Upper lobe of left lung (tissue), 4 donors: Measurements from ENCODE around the gene KRTAP5-8.
"Not testable (repeated sequence)": the region's sequence is repeated elsewhere in the genome, so short reads cannot be mapped to it uniquely, and the experiment has no call there.

ENCODE experiments used
- POLR2A ChIP-seq, 4 donors: fragments of 450-650 bp; IDR thresholded peaks; one replicate each; pipeline ENCODE4 v1.5.1; 2016 to 2017; ENCODE audit warnings: antibody characterized with exemption in 4 of 4, mild to moderate bottlenecking in 2 of 4
- POLR2AphosphoS5 ChIP-seq, 2 donors: sonication (generic); formaldehyde crosslinking; IDR thresholded peaks; one replicate each; pipeline ENCODE4 v1.5.1; 2017; ENCODE audit warnings: antibody characterized with exemption in 2 of 2

DNA sequence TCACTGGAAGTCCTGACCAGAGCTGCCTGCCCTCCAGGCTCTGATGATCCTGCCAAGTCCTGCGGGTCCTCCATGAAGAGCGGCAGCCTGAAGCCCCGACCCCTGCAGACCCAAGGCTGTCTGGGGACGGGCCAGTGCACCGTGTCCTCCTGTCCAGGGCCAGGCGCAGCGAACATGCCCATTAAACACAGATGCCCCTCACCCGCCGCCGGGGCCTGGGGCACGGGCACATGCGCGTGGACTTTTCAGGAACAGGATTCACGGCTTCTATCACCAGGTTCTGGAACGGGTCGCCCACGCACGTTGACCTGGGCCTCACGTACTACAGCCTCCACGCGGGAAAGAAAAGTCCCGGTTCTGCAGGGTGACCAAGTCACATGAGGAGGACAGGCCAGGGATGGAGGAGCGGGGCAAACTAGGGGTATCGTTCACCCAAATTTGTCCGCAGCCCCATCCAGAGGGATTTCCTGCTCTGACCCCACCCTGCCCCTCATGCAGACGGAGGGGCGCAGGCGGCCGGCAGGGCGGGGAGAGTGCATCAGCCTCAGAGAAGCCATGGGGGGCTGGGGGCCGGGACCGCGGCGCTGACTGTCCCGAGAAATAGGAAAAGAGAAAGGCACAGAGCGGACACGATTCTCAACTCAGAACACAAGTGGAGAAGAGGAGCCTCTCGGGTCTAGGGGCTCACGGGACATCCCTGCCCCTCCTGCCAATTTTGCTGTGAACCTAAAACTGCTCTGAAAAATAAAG, 33.5 kb downstream of the KRTAP5-8 start:
- TF ChIP-seq POLR2A, POLR2AphosphoS5 (IDR thresholded peaks at IDR 0.05): not testable (repeated sequence)
